Skin epidermis (tissue), 12 donors: ENCODE results near the gene SLC35B1.
A peak's percentile ranks its signal among the peaks of the same experiment; 100 is the strongest.

ENCODE experiments used
- H3K27ac ChIP-seq, 21 experiments: fragments of 200-600 bp; sonication (generic) in 11 of 21; one replicate each; pipeline ENCODE4 v1.5.0; 2020; ENCODE audit warnings: mild to moderate bottlenecking in 3 of 21, inconsistent platforms in 2 of 21, moderate library complexity in 2 of 21
- H3K4me3 ChIP-seq, 7 experiments: fragments of 200-600 bp; sonication (generic) in 2 of 7; one replicate each; pipeline ENCODE4 v1.5.0; 2020; ENCODE audit warnings: inconsistent platforms in 2 of 7, mild to moderate bottlenecking in 2 of 7, moderate library complexity in 1 of 7

The SLC35B1 gene

GRCh38 chr17:49707608-49708514 lies at the start of gene SLC35B1:
SLC35B1 (minus strand) TSS chr17:49707964; CDS start chr17:49707833, 131 bp downstream.
- H3K4me3 ChIP-seq = peak within 1 kb of the TSS; percentile 85 to 99 (median 90)
- peak within 1 kb of the TSS; percentile 63 to 100 (median 97) for H3K27ac ChIP-seq

GRCh38 chr17:49757151-49757777 lies 49.5 kb upstream of the SLC35B1 start:
- Histone ChIP-seq H3K27ac (peak overlapping the region in 8 of 21 experiments; percentile 1 to 52 (median 30)), H3K4me3 (no peak overlapping the region)

- H3K27ac ChIP-seq = peak overlapping the region in 8 of 21 experiments; percentile 1 to 52 (median 23)
- no peak overlapping the region for H3K4me3 ChIP-seq
Observed at GRCh38 chr17:49756323-49757150, 48.8 kb upstream of the SLC35B1 start.

DNA sequence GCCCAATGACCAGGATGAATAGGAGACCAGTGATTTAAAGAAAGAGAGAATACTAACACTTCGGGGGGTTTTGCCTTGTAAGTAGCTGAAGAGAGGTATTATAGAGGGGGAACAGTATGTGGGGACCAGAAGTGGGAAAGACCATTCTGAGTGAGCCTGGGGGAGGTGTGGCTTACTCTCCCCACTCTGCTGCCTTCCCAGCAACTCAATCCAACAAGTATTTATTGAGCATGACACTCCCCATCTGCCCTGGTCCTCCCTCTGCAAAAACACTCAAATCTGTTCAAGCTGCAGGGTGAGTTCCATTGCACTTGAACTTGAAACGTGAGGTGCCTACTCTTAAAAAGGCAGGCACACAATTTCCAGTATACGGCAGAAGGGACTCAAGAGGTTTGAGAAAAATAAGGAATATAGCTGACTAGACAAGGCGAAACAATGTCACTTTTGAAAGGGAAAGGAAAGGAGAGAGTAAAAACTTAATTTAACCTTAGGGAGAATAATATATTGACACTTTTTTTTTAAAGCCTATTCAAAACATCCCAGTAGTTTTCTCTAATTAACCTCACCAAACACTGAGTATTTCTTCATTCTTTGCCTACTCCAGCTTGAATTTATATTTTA lies 48.0 kb upstream of the SLC35B1 start:
- Histone ChIP-seq H3K4me3 (no peak overlapping the region), H3K27ac (peak overlapping the region in 4 of 21 experiments; percentile 13 to 69 (median 24))

GRCh38 chr17:49753959-49754391 lies 46.2 kb upstream of the SLC35B1 start:
- Histone ChIP-seq H3K27ac (peak overlapping the region in 7 of 21 experiments; percentile 6 to 69 (median 36)), H3K4me3 (no peak overlapping the region)

DNA sequence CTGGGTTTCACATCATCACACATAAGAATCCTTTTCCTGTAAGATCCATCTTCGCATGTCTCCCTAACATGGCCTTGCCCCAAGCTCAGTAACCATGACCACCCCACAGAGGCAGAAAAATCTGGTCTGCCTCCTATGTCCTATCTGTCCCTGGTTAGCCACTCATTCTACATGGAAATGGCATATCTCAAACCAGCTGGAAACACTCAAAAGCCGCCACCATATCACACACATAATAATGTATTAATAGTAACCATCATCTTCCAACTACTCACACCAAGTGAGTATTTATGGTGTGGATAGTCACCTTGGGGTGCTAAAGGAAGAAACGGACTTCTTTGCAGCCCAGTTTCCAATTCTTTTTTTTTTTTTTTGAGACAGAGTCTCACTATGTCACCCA lies 44.7 kb upstream of the SLC35B1 start:
- Histone ChIP-seq H3K27ac (peak overlapping the region in 2 of 21 experiments; percentile 23 to 27), H3K4me3 (no peak overlapping the region)

DNA sequence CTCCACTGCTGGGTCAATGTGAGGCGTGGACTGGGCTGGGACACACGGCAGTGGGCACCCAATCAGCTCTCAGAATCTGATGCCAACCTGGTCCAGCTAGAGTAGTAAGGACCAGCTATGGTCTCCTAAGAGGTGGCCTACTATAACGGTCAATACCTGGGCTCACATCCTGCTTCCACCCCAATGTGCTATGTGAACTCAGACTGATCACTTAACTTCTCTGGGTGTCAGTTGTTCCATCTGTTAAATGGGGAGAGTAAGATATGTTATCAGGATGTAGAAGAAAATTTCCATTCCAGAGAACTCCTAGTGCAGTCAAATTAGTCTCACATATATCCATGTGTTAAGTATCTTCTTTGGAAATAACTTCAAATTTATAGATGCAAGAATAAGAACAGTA lies 42.0 kb upstream of the SLC35B1 start:
- Histone ChIP-seq H3K4me3 (no peak overlapping the region), H3K27ac (peak overlapping the region in 5 of 21 experiments; percentile 17 to 84 (median 64))

GRCh38 chr17:49748791-49749190 lies 41.0 kb upstream of the SLC35B1 start:
- Histone ChIP-seq H3K27ac (peak overlapping the region in 6 of 21 experiments; percentile 55 to 84 (median 77)), H3K4me3 (no peak overlapping the region)

DNA sequence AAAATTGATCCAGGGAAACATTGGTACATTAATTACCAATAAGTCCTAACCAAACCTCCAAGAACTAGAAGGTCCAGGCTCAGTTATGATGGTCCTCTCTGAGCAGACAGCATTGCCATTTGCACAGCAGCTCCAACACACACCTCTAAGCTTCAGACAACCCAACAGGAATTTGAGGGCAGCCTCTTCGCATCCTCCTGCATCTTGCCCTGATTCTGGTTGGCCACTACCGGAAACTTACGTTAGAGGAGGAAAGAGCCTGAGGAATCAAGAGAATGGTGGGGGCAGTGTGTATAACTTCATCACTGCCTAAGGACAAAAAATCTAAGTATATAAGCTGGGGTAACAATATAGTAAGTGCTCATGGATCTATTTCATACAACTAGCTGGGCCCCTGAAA lies 40.5 kb upstream of the SLC35B1 start:
- no peak overlapping the region for H3K4me3 ChIP-seq
- H3K27ac ChIP-seq = peak overlapping the region in 8 of 21 experiments; percentile 14 to 84 (median 76)

DNA sequence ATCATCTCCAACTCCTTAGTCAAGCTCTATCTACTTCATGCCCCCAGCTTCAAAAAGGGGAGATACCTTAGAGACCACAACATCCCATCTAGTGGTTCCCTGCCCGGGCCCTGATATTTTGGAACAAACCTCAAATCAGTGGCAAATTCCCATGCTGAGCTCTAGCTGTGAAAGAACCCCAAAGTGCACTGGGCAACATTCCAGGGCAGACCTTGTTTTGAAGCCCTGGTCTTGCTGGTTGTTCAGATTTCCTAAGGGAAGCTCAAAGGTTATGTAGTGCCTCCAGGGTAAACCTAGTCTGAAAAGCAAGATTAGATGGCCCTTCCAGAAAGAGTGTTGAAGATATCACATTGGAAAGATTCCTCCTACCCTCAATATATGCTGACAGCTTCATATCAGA lies 39.9 kb upstream of the SLC35B1 start:
- Histone ChIP-seq H3K27ac (peak overlapping the region in 11 of 21 experiments; percentile 22 to 84 (median 55)), H3K4me3 (no peak overlapping the region)

GRCh38 chr17:49746791-49747490 lies 39.2 kb upstream of the SLC35B1 start:
- H3K4me3 ChIP-seq = no peak overlapping the region
- H3K27ac ChIP-seq = peak overlapping the region in 14 of 21 experiments; percentile 22 to 84 (median 51)

DNA sequence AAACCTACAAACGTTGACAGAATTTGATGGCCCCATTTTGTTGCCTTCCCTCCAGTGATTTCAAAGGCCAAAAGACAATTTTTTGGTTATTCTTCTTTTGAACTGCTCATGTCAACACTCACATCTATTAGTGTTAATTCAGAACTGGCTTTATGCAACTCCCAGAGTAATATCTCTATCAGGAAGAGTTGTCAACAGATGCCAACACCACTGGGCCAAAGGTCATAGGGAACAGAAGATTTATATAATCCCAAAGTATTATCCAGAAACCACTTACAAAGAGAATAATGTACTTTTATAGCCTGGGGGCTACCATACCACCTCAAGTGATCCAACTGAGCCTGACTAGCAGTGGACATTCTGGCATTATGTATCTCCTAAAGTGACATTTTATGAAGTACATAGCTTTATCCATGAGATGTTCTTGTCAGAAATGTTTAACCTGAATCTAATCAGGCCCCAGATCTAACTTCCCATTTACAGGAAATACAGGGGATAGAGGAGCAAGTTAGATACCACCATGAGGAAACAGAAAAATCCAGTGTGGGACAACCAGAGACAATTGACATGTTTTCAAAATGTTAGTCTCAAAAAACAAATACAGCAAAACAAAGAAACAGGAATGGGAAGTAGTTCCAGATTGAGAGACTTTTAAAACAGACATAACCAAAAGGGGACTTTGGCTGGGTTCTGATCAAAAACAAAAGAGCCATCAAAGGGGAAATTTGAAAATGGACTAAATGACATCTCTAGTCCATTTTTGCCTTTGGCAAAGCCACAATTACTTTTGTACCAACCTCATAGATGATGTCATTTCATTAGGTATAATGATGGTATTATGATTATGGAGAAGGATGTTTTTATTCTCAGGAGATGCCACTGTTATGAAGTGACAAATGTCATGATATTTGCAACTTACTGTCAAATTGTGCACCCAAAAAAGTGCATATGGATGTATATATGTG lies 37.7 kb upstream of the SLC35B1 start:
- Histone ChIP-seq H3K27ac (peak overlapping the region in 5 of 21 experiments; percentile 52 to 84 (median 78)), H3K4me3 (no peak overlapping the region)

- Histone ChIP-seq H3K4me3 (no peak overlapping the region), H3K27ac (peak overlapping the region in 16 of 21 experiments; percentile 31 to 93 (median 76))
Observed at GRCh38 chr17:49742166-49742638, 34.4 kb upstream of the SLC35B1 start.

DNA sequence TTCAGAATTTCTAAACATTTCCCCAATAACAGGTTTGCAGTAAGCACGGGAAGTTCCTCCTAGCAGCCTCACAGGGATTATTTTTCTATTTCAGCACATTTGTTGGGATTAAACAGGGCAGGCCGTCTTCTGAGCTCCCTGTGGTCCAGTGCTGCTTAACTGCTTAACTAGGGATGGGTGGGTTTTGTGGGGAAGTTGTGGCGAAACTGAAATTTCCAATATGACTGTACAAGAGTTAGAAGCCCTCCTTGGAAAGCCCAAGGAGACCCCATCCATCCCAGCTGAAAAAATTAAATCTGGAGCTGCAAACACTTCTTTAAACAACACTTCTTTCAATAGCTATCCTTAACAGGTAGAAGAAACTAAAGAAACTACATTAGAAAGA lies 33.9 kb upstream of the SLC35B1 start:
- H3K27ac ChIP-seq = peak overlapping the region in 18 of 21 experiments; percentile 31 to 93 (median 74)
- H3K4me3 ChIP-seq = no peak overlapping the region

DNA sequence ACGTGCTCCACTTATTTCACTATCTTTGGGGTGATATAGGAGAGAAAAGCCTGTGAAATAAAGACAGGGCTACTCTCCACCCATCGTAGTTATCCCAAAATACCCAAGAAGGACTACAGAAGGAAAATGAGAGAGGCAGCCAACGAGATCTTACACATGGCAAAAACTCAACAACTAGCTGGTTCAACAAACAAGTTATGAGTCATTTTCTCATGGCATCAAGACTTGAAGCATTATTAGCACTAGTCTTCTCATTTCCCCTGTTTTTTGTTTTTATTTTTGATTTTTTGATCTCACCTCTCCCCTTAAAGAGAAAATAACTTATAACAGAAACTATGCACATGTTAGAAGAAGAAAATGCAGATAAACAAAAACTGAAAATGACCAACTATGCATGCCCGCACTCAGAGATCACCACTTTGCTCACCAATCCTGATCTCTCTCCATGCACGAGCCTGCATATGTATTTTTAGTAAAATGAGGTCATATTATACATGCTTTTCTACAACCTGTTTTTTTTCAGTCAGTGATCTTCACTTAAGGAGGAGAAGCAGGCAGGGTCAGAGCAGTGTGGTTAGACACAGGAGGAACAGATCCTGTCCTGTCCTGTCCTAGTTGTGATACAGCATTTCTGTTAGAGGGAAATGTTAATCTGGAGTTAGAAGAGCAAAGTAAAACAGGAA lies 33.4 kb upstream of the SLC35B1 start:
- Histone ChIP-seq H3K4me3 (no peak overlapping the region), H3K27ac (peak overlapping the region in 20 of 21 experiments; percentile 45 to 93 (median 74))

DNA sequence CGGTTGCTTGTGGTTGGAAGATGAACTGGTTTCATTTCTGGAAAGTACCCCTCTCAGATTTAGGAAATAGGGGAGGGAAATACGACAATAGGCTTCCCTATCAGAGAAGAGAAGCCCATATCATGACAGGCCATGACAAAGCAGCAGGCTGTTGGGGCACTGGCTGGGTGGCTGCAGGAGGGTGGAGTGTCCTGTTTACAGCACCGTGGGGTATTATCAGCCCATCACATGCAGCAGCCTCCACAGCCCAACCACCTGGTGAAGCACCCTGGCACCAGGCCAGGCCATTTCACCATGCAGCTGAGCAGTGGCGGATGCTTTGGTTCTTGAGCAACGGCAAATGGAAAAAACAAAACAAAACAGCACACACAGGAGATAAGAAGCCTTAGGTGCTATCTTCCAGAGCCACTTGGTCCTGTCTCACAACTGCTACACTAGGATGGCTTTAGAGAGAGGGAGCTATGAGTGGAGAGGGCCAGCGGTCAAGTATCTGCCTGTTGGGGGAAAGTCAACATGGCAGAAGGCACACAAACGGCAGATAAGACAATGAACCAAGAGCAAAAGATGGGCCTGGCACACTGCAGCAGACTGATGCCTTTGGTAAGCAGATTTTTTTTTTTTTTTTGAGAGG lies 32.0 kb upstream of the SLC35B1 start:
- Histone ChIP-seq H3K4me3 (peak overlapping the region in 2 of 7 experiments; percentile 3 to 9), H3K27ac (peak overlapping the region in 19 of 21 experiments; percentile 45 to 93 (median 73))
